ENCODE results near the gene KRT23. TPM values are rescaled to one million over a fixed set of nuclear protein-coding genes. Genes with fewer than 3 reads are reported as not detected.

Gene KRT23
- total and polyA plus RNA-seq, 2 of the 13 experiments (the other 11 are each of a cell fraction or from before 2014, with no cell fraction given), result 24.7 to 51.1 TPM

DNA sequence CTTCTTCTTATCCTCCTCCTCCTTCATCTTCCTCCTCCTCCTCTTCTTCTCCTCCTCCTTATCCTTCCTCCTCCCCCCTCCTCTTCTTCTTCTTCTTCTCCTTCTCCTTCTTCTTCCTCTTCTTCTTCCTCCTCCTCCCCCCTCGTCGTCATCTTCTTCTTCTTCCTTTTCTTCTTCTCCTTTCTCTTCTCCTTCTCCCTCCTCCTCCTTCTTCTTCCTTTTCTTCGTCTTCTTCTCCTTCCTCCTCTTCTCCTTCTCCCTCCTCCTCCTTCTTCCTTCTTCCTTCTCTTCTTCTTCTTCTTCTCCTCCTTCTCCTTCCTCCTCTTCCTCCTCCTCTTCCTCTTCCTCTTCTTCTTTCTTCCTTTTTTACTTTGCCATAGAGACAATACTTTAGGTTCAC, 5.1 kb upstream of the KRT23 start (continued):
- no peak for TF ChIP-seq ESRRA (CRISPR knock-in tag; IDR thresholded peaks at IDR 0.05; ENCODE audit: low read depth)
- no peak for TF ChIP-seq ZBTB21 (CRISPR knock-in tag; IDR thresholded peaks at IDR 0.05)
- no peak for TF ChIP-seq ZC3H13 (CRISPR knock-in tag; IDR thresholded peaks at IDR 0.05)
- TF ChIP-seq, protein P1, sequence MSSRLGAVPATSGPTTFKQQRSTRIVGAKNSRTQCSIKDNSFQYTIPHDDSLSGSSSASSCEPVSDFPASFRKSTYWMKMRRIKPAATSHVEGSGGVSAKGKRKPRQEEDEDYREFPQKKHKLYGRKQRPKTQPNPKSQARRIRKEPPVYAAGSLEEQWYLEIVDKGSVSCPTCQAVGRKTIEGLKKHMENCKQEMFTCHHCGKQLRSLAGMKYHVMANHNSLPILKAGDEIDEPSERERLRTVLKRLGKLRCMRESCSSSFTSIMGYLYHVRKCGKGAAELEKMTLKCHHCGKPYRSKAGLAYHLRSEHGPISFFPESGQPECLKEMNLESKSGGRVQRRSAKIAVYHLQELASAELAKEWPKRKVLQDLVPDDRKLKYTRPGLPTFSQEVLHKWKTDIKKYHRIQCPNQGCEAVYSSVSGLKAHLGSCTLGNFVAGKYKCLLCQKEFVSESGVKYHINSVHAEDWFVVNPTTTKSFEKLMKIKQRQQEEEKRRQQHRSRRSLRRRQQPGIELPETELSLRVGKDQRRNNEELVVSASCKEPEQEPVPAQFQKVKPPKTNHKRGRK (CRISPR knock-in tag; IDR thresholded peaks at IDR 0.05), result peak; percentile 74; the same call in 1 of the 2 replicates
- no peak for TF ChIP-seq MZF1 (CRISPR knock-in tag; IDR thresholded peaks at IDR 0.05; ENCODE audit: borderline replicate concordance)
- TF ChIP-seq ZKSCAN1 (IDR thresholded peaks at IDR 0.05; ENCODE audit: low read length), result no peak
- TF ChIP-seq, protein P2, sequence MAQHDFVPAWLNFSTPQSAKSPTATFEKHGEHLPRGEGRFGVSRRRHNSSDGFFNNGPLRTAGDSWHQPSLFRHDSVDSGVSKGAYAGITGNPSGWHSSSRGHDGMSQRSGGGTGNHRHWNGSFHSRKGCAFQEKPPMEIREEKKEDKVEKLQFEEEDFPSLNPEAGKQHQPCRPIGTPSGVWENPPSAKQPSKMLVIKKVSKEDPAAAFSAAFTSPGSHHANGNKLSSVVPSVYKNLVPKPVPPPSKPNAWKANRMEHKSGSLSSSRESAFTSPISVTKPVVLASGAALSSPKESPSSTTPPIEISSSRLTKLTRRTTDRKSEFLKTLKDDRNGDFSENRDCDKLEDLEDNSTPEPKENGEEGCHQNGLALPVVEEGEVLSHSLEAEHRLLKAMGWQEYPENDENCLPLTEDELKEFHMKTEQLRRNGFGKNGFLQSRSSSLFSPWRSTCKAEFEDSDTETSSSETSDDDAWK (CRISPR knock-in tag; IDR thresholded peaks at IDR 0.05), result no peak
- TF ChIP-seq, protein P3, sequence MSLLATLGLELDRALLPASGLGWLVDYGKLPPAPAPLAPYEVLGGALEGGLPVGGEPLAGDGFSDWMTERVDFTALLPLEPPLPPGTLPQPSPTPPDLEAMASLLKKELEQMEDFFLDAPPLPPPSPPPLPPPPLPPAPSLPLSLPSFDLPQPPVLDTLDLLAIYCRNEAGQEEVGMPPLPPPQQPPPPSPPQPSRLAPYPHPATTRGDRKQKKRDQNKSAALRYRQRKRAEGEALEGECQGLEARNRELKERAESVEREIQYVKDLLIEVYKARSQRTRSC (CRISPR knock-in tag; IDR thresholded peaks at IDR 0.05; ENCODE audit: low read depth), result no peak
- no peak for TF ChIP-seq FOXA3 (CRISPR knock-in tag; IDR thresholded peaks at IDR 0.05)
- TF ChIP-seq, protein P4, sequence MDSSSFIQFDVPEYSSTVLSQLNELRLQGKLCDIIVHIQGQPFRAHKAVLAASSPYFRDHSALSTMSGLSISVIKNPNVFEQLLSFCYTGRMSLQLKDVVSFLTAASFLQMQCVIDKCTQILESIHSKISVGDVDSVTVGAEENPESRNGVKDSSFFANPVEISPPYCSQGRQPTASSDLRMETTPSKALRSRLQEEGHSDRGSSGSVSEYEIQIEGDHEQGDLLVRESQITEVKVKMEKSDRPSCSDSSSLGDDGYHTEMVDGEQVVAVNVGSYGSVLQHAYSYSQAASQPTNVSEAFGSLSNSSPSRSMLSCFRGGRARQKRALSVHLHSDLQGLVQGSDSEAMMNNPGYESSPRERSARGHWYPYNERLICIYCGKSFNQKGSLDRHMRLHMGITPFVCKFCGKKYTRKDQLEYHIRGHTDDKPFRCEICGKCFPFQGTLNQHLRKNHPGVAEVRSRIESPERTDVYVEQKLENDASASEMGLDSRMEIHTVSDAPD (CRISPR knock-in tag; IDR thresholded peaks at IDR 0.05), result no peak
- TF ChIP-seq, protein P5, sequence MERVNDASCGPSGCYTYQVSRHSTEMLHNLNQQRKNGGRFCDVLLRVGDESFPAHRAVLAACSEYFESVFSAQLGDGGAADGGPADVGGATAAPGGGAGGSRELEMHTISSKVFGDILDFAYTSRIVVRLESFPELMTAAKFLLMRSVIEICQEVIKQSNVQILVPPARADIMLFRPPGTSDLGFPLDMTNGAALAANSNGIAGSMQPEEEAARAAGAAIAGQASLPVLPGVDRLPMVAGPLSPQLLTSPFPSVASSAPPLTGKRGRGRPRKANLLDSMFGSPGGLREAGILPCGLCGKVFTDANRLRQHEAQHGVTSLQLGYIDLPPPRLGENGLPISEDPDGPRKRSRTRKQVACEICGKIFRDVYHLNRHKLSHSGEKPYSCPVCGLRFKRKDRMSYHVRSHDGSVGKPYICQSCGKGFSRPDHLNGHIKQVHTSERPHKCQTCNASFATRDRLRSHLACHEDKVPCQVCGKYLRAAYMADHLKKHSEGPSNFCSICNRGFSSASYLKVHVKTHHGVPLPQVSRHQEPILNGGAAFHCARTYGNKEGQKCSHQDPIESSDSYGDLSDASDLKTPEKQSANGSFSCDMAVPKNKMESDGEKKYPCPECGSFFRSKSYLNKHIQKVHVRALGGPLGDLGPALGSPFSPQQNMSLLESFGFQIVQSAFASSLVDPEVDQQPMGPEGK (CRISPR knock-in tag; IDR thresholded peaks at IDR 0.05), result no peak
